ELR (cell line): Measurements from ENCODE around the gene KRT38.
A peak's percentile ranks its signal among the peaks of the same experiment; 100 is the strongest.
"Not testable (repeated sequence)": the region's sequence is repeated elsewhere in the genome, so short reads cannot be mapped to it uniquely, and the experiment has no call there.

Experiments
- DNase-seq: peaks from one replicate; pipeline ENCODE4 v3.0.0-alpha.2; 2015; ENCODE audit warnings: low read depth

KRT38 gene

GRCh38 chr17:41462705-41463104 lies 21.9 kb upstream of the KRT38 start:
- DNase-seq, result no peak

- DNase-seq, result no peak
Measured at GRCh38 chr17:41457676-41458075, 16.9 kb upstream of the KRT38 start.

- peak; percentile 12 for DNase-seq
Measured at GRCh38 chr17:41456204-41456603, 15.4 kb upstream of the KRT38 start.

- DNase-seq, result no peak
Measured at GRCh38 chr17:41455236-41455635, 14.5 kb upstream of the KRT38 start.

GRCh38 chr17:41453066-41453465 lies 12.3 kb upstream of the KRT38 start:
- DNase-seq, result no peak

- no peak for DNase-seq
Measured at GRCh38 chr17:41452281-41452680, 11.5 kb upstream of the KRT38 start.

GRCh38 chr17:41451154-41451728 lies 10.5 kb upstream of the KRT38 start:
- peak; percentile 62 for DNase-seq

GRCh38 chr17:41449008-41449407 lies 8.2 kb upstream of the KRT38 start:
- no peak for DNase-seq

GRCh38 chr17:41448506-41448905 lies 7.7 kb upstream of the KRT38 start:
- DNase-seq, result no peak

- DNase-seq, result peak; percentile 56
Measured at GRCh38 chr17:41446806-41447205, 6.0 kb upstream of the KRT38 start.

GRCh38 chr17:41444640-41445039 lies 3.9 kb upstream of the KRT38 start:
- DNase-seq, result no peak

- no peak for DNase-seq
Measured at GRCh38 chr17:41444186-41444585, 3.4 kb upstream of the KRT38 start.

- DNase-seq, result peak; percentile 61
Measured at GRCh38 chr17:41442739-41443138, 2.0 kb upstream of the KRT38 start.

- DNase-seq, result no peak
Measured at GRCh38 chr17:41439375-41439774, 1.4 kb downstream of the KRT38 start.

- peak; percentile 28 for DNase-seq
Measured at GRCh38 chr17:41437769-41438168, 3.0 kb downstream of the KRT38 start.

- DNase-seq, result no peak
Measured at GRCh38 chr17:41437254-41437653, 3.5 kb downstream of the KRT38 start.

GRCh38 chr17:41434415-41434814 lies 6.4 kb downstream of the KRT38 start:
- DNase-seq, result no peak

GRCh38 chr17:41434005-41434404 lies 6.8 kb downstream of the KRT38 start:
- no peak for DNase-seq

- no peak for DNase-seq
Measured at GRCh38 chr17:41433586-41433985, 7.2 kb downstream of the KRT38 start.

GRCh38 chr17:41430376-41430775 lies 10.4 kb downstream of the KRT38 start:
- not testable (repeated sequence) for DNase-seq

GRCh38 chr17:41429667-41430066 lies 11.1 kb downstream of the KRT38 start:
- peak; percentile 52 for DNase-seq

- peak; percentile 66 for DNase-seq
Measured at GRCh38 chr17:41428591-41429291, 12.0 kb downstream of the KRT38 start.

GRCh38 chr17:41424111-41424635 lies 16.6 kb downstream of the KRT38 start, which contains the start of gene KRT37:
TSS of gene KRT37 (minus strand) at chr17:41424585. CDS start at chr17:41424523, 62 bp downstream.
- no peak for DNase-seq

- DNase-seq, result not testable (repeated sequence)
Measured at GRCh38 chr17:41422586-41422985, 18.2 kb downstream of the KRT38 start.
